Measurements from ENCODE around the gene GPC6. TPM values are rescaled to one million over a fixed set of nuclear protein-coding genes. Genes with fewer than 3 reads are reported as not detected.

The GPC6 gene
- total RNA-seq, 1 donor from 2014 or later, result 20.1 TPM

DNA sequence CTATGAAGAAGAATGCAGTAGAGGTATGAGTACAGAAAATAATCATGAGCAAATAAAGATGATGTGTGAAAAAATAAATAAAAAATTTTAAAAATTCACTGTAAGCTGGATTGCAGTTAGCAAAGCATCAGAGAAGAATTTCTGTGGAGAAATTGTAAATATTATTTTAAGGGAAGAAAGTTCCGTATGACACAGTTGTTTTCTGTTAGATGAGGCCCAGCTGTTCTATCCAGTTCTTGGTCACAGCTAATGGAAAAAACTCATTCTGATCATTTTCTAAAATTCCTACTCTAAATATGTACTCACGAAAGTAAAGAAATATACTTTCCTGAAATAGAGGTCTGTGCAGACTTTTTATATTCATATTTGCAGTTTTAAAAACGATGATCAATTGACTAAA lies 674.1 kb downstream of the GPC6 start:
- DNase-seq (ENCODE audit: low read depth), result no peak

DNA sequence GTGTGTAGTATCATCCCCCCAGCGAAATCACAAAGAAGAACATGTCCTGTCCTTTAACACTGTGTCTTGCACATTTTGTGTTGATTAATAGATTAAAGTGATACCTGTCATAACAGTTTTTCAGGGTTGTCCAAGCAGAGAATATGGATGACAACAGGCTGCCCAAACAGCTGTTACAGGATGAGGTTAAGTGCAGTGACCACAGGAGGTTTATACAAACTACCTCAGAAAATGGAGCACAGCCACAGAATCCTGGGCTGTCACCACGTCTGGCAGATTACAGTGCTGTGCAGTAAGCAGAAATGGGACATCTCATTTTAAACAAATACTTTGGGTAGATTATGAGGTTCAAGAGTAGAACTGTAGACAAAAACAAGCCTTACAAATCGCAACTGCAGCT lies 677.3 kb downstream of the GPC6 start:
- DNase-seq (ENCODE audit: low read depth), result peak; percentile 81

DNA sequence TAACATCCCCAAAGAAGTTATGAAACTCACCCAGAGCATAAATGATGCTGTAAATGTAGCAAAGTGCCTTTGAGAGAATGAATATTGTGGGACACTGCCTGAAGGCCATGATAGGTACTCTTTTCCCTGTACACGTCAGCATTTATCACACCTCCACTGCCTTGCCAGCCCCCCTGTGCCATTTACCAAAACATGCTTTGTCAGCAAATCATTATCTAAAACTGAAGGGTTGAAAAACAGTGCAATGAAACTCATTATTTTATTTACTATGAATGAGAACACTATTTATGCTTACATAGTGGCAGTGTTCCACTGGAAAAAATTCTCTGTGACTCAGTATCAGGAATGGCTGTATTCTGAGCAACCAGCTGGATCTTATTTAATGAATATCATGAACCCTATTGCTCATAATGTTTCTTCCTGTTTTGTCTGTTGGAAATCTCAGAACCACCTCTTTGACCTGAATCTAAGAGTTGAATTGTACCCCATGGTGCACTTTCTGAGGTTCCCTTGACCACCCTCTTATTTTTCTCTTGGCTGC lies 688.7 kb downstream of the GPC6 start:
- DNase-seq (ENCODE audit: low read depth), result no peak

DNA sequence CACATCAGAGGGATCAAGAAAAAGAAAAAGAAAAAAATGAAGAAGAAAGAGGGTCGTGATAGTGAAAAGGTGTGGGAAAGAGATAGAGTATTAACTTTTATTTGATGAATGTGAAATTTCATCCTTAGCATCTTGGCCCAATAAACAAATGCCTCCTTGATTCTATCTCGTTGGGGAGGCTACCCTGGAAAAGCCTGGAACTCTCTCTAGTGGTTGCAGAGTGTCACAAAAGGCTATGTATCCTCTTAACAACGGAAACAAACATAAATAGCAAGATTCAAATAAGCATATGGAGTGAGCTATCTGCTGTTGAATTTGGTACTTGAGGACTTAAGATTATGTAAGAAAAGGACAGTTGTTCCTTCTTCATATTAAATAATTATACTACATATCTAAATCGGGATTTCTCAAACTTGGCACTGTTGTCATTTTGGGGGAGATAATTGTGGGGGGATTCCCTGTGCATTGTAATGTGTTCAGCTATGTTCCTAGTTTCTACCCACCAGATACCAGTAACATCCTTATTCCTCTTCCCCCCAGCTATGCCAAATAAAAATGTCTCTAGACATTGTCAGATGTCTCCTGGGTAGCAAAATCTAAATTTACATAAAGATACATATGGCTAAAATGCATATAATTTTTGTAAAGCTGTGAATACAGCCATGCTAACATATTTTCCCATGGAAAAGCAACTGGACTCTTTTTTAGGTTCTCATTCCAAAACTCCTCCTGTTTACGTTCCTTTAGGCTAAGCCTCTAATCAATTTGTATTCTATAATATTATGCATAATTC lies 695.7 kb downstream of the GPC6 start:
- no peak for DNase-seq (ENCODE audit: low read depth)

DNA sequence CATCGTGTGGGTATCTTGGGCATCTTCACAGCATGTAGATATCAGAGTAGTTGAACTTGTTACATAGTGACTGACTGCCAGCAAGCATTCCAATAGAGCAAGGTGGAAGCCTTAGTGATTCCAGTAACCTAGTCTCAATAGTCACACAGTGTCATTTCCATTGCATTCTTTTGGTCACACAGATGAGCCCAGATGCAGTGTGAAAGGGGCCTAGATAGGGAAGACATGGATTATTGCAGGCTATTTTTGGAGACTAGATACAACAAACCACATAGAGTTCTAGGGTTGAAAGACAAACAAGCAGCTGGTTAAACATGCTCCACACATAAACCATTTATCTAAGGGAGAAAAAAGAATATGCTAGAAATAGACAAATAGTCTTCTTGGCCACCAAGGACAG lies 699.4 kb downstream of the GPC6 start:
- peak; percentile 83 for DNase-seq (ENCODE audit: low read depth)

DNA sequence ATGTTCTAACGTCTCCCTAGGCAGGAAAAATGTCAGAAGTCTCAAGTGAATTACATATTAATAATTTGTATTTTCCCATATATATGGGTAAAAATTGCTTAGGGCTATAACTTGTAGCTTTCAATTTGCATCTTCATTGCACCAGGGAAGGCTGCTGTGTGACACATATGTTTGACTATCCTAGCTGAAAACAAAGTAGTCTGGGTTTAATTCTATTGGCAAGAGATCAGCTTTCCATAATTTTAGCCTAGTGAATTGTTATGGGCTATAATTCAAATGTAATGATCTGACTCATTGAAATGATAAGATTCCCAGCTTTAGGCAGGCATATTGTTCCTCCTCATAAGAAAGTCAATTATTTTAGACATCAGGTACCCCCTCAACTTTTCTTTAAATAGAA lies 699.8 kb downstream of the GPC6 start:
- no peak for DNase-seq (ENCODE audit: low read depth)

DNA sequence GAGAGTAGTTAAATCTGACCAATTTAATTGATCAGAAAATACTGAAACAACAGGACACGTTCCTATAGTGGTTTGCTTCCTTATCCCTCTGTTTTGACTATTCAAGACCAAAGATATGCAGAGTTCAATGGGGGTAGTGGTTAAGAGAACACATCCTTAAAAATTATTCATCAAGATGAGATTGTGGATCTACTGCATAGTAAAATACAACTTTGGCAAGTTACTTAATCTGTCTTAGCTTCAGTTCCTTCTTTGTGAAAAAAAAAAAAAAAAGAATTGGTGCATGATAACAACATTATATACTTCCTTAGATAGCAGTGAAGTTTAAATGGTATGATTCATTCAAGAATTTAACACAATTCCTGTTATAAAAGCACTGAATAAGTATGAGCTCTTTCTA lies 700.8 kb downstream of the GPC6 start:
- DNase-seq (ENCODE audit: low read depth), result no peak

DNA sequence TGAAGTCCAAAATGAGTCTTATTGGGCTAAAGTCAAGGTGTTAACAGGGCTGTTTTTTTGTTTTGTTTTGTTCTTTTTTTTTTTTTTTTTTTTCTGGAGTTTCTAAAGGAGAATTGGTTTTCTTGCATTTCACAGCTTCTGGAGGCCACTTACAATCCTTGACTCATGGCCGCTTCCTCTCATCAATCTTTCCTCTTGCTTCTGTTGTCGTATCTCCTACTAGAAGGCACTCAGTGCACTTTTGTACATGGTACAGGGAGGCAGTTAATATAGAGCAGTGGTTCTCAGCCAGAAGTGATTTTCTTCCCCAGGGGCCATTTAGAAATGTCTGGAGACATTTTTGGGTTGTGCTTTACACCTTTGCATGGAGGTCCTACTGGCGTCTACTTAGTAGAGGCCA lies 706.3 kb downstream of the GPC6 start:
- no peak for DNase-seq (ENCODE audit: low read depth)

DNA sequence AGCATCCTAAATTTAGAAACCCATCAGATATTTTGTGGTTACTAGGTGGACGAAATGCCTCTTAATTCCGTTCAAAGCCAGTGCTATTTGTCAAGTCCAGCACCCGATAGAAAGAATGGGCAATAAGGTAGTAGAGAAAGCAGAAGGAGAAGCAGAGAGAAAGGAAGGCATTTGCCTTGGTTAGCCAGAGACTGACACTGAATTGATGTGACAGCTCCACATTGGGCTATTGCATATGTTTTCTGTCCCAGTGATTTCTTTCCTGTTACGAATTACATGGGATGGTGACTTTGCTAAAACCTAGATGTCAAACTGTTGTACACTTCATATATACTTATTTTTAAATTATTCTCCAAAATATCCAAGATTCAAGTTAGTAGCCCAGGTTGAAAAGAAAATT lies 710.3 kb downstream of the GPC6 start:
- DNase-seq (ENCODE audit: low read depth), result no peak

DNA sequence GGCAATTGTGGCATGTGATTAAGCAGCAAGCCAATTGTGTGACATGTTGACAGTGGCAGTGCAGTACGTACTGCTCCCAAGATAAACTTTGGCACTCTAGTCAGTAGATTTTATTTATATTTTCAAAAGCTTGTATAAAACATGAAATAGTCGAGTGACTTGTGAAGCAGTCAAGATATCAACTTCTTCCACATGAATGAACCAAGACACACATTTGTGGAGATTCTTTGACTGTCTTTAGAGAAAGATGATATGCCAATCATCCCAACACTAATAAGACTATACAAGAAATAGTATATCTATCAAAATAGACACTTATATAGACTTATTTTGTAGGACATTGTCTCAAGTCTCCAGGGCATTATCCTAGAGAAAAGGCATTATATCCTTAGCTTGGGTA lies 714.8 kb downstream of the GPC6 start:
- no peak for DNase-seq (ENCODE audit: low read depth)

DNA sequence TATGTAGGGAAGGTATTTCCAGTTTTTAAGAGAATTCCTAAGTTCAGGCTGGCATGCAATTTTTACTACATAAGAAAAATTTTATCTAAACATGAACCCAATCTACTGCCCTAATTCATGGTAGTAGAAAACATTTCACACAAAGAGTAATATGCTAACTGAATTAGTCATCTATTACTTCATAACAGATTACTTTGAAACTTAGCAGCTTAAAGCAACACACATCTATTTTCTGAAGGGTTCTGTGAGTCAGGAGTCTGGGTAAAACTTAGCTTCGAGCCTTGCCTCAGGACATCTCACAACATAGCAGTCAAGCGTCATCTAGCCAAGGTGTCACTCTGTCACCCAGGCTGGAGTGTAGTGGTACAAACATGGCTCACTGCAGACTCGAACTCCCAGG lies 715.4 kb downstream of the GPC6 start:
- DNase-seq (ENCODE audit: low read depth), result no peak

DNA sequence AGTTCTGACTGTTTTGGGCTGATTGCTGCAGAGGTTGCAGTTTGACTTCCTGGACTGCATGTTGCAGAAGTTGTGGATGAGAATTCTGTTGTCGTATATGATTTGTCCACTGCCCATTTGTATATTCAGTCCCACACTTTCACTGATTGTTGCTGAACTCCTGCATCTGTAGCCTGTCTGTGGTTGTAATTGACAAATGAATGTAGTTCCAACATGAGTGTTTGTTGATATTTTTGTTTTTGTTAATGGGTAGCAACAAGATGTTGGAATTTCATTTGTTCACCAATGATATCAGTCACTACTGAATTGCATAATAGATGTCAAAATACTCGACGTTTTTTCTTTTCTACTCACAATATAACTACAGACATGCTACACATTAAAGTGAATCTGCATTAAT lies 719.0 kb downstream of the GPC6 start:
- DNase-seq (ENCODE audit: low read depth), result no peak

DNA sequence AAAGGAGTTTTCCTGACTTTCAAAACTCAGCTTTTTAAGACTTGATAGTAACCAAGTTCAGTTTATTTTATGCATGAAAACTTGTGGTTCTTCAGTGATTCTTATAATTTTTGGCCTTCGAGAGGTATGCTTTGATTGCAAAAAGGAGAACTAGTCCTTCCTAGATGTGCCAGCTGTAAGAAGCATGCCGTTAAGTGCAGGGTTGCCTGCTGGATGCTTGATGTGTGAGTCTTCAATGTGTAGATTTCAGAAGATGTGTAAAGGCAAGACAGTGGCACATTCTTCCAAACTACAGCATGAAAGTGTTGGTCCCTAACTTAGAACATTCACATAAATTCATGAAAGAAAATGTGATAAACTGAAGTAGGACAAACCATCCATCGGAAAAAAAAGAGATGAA lies 720.4 kb downstream of the GPC6 start:
- no peak for DNase-seq (ENCODE audit: low read depth)

DNA sequence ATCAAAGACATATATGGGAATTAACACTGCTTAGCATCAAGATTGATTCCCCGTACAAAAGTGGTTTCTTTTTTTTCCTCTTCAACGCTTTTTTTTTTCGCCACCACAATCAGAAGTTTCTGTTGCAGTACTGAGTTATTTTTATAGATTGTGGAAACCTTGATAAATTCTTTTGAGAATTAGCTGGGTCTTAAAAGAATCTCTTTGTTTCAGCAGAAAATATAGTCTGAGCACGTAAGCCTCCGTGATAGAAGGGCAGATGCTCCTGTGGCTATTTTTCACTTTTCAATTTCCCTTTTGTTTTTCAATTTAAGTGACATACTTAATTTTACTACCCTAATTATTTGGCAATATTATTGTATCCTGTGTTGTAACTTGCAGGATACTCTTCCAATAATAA lies 721.0 kb downstream of the GPC6 start:
- DNase-seq (ENCODE audit: low read depth), result no peak

DNA sequence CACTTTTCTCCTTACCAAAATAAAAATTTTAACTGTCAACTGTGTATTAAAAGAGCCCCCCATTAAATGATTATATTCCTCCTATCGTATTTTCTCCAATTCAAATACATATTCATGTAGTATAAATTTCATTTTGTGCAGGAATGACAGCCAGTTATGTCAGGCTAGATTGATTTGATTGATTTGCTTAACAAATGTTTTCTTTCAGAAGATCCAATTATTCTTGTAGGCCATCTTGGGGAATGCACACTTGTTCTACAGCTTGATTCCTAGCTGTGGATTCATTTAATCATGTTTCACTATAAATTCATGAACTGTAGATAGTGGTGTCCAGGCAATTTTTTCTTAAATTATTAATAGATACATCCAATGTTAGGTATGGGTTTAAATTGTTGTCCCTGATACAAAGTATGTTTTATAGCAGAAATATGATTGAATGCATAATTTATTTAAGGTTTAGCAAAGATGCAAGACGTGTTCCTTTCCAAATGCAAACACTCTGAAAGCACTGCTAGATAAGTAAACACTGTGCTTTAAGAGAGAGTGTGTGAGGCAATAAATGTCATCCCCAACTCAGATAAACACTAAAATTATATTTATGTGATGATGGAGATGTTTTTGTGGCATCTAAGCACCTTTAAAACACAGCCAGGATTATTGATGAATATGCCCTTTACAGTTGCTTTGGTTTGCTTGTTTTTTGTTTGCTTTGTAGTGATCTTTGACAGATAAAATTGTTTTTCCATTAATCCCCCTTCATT lies 721.7 kb downstream of the GPC6 start:
- no peak for DNase-seq (ENCODE audit: low read depth)

DNA sequence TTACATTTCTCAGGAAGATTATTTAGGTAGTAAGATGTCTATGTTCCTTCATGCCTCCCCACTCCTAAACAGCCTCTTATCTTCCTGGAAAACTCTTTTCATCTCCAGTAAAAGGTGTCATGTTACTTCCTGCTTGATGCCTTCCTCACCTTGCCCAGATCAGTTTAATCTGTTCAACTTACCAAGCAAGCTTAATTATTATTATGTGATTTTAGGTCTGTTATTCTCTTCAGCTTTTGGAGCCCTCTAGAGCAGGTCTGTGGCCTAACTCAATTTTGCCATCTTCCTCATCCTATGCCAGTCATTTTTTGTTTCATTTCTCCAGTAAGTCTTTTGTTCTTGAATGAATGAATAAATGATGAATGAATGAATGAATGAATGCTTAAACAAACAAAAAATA lies 724.5 kb downstream of the GPC6 start:
- peak; percentile 13 for DNase-seq (ENCODE audit: low read depth)

DNA sequence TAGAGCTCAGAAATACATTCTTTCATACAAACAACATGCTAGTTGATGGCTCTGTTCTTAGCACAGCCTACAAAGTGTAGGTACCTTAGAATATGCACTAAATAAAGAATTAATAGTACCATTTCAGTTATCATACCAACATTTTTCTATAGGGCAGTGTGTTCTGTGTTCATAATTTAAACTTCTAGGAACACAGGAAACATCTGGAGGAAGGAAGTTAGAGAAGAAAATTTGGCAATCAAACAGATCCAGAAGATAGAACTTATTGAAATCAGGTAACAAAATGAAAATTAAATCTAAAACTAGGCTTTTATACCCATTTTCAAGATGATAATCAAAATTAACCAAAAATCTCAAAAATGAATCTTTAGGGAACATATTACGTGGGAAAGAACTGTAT lies 725.3 kb downstream of the GPC6 start:
- DNase-seq (ENCODE audit: low read depth), result no peak

DNA sequence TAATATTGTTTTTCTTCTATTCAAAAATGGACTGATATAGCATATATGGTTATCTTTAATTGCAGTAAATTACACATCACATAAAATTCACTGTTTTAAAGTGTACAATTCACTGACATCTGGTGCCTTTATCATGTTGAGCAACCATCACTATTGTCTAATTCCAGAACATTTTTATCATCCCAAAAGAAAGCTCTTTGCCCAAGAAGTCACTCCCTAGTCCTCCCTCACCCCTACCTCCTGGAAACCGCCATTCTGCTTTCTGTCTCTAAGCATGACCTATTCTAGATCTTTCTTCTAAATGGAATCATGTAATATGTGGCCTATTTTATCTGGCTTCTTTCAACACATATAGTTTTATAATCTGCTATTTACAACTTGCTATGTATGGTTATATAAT lies 727.2 kb downstream of the GPC6 start:
- no peak for DNase-seq (ENCODE audit: low read depth)

DNA sequence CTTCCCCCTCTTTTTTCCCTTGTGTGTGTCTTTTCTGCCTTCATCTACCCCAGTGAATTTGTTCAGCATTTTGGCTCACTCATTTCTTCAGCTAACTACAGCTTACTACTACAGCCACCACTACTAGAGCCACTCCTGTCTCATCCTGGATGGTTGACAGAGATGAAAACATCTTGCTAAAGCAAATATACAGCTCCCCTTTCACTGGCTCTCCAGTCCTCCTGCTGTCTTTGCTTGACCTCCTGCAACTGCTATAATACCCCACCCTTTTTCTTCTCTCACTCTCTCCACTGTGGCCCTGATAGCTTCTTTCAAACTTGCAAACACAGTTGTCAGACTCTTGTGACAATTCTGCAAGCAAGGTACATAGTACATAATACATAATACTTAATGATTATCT lies 729.3 kb downstream of the GPC6 start:
- no peak for DNase-seq (ENCODE audit: low read depth)

DNA sequence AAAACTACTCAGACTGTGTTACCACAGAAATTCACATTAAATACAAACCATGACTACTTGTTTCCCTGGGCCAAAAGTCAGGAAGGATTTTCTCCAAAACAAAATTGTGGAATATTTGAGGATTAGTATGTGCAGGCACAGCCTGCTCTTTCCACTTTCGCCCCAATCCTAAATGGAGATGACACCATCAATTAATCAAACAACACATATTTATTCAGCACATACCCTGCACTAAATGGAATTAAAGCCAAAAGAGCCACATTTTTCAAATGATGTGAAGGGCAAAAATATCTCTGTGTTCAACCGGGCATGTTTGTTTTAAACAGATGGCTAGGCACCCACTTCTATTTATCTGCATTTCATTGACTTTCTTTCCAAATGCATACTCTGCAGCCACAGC lies 729.8 kb downstream of the GPC6 start:
- no peak for DNase-seq (ENCODE audit: low read depth)

DNA sequence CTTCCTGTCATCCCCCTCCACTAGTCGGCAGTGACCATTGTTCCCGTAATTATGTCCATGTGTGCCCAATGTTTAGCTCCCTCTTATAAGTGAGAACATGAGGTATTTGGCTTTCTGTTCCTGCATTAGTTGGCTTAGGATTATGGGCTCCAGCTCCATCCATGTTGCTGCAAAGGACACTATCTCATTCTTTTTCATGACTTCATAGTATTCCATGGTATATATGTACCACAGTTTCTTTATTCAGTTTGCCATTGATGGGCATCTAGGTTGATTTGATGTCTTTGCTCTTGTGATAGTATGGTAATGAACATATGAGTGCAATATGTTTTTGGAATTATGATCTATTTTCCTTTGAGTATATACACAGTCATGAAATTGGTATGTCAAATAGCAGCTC lies 730.8 kb downstream of the GPC6 start:
- DNase-seq (ENCODE audit: low read depth), result no peak

DNA sequence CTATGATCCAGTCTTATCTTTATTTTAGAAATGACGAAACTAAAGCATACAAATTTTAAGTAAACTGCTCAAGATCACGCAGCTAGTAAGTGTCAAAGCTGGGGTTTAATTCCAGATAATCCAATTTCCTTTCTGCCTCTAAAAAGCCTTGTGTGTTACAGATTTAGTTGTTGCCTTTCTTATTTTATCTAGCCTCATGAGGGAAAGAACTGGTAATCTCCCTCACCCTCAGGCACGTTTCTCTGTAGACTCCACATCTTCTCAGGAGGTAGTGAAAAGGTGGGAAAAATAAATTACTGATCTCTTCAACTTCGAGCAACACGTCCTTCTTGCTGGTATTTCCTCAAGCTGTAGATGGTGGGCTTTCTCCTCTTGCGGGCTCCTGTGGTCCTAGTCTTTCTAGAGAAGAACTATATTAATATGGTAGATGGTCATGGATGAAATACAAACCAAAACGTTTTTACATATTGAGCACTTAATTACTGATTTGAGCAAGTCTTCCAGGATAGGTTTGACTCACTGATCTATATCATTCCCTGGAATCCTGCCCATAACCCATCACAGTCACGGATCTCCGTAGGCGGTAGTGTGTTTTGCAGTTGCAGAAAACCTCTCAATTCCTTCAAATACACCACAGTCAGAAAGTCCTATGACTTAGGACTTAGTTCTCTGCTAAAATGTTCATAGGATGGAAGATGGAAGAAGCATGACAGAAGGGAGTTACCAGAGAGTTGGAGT lies 733.4 kb downstream of the GPC6 start:
- no peak for DNase-seq (ENCODE audit: low read depth)
